Kidney (tissue), 14 donors: ENCODE data around the gene OPRL1. TPM values are rescaled to one million over a fixed set of nuclear protein-coding genes. Genes with fewer than 3 reads are reported as not detected.

Source experiments
- DNase-seq, 5 donors: peaks; one replicate each; pipeline ENCODE4 v3.0.0-alpha.2; 2013 to 2020
- FAIRE-seq: peaks from 2 replicates; lab custom pipeline; 2012; peaks lifted over from hg19 to GRCh38; lab: Jason Lieb, UNC
- H3K27ac ChIP-seq, 2 donors: one replicate each; pipeline ENCODE4 v1.7.0; 2013; ENCODE audit warnings: low read depth in 2 of 2, low read length in 2 of 2, inconsistent platforms in 1 of 2
- H3K27me3 ChIP-seq: one replicate; pipeline ENCODE4 v1.7.1; 2013; ENCODE audit warnings: low read length, inconsistent platforms; ENCODE audit not compliant: control insufficient read depth, insufficient read depth
- H3K36me3 ChIP-seq, 3 donors: one replicate each; pipeline versions ENCODE4 v1.7.0 to v1.7.1; 2013; ENCODE audit warnings: low read length in 3 of 3, control low read depth in 1 of 3, inconsistent platforms in 1 of 3; ENCODE audit not compliant: insufficient read depth in 3 of 3, control insufficient read depth in 2 of 3
- H3K4me1 ChIP-seq, 3 donors: one replicate each; pipeline versions ENCODE4 v1.7.0 to v1.7.1; 2013; ENCODE audit warnings: low read length in 3 of 3, inconsistent platforms in 1 of 3, low read depth in 1 of 3; ENCODE audit not compliant: control insufficient read depth in 2 of 3, insufficient read depth in 2 of 3
- H3K4me3 ChIP-seq, 3 donors: one replicate each; pipeline versions ENCODE4 v1.7.0 to v1.8.1; 2013; ENCODE audit warnings: low read length in 3 of 3, control low read depth in 1 of 3, inconsistent platforms in 1 of 3
- H3K9ac ChIP-seq, 3 donors: one replicate each; pipeline versions ENCODE4 v1.7.0 to v1.7.1; 2013; ENCODE audit warnings: low read length in 3 of 3, control low read depth in 1 of 3, inconsistent platforms in 1 of 3
- H3K9me3 ChIP-seq, 3 donors: one replicate each; pipeline versions ENCODE4 v1.7.0 to v1.7.1; 2013; ENCODE audit warnings: low read length in 3 of 3, control low read depth in 1 of 3, inconsistent platforms in 1 of 3; ENCODE audit not compliant: control insufficient read depth in 2 of 3, insufficient read depth in 1 of 3
- intact Hi-C: fragments of 100-400 bp; cut with DNase I; formaldehyde crosslinking; loops from one replicate; pipeline ENCODE4 v1.11.1; 2022
- polyA plus RNA-seq: library from polyadenylated mRNA; stranded (reverse); fragments of 350-450 nt; fragmentation: Illumina TruSeq; extraction: RNeasy Lipid Tissue Mini Kit (QIAGEN cat#74804); gene quantifications from one replicate; pipeline ENCODE4 v1.2.3, GENCODE V29; 2014; ENCODE audit warnings: low read depth, low replicate concordance; ENCODE audit not compliant: insufficient read depth
- total RNA-seq: library from RNA; stranded (reverse); fragmentation: NEBNext Ultra II Directional; extraction: Animal tissue kit (Norgen Biotek cat#: 25700); gene quantifications from one replicate; pipeline ENCODE4 v1.2.1, GENCODE V29; 2021
- TF ChIP-seq, protein P1 (sequence below): IDR thresholded peaks from 3 replicates; pipeline ENCODE4 v1.5.1; 2012; ENCODE audit warnings: mild to moderate bottlenecking, moderate library complexity, borderline replicate concordance; ENCODE audit not compliant: insufficient read depth; ENCODE audit errors: extremely low read depth
- donor health status: control.
- donor health status: control.
- donor health status: control.
- donor health status: control.
- donor health status: control.
- donor health status: DM: yes; HTN: yes; CAD: no.
- donor health status: Normal renal cell carcinoma (clear cell type).

OPRL1 gene
- total and polyA plus RNA-seq, 2 donors from 2014 or later, result 0.39 to 1.2 TPM

- Histone ChIP-seq H3K27me3 (peaks cover 2% of the 10 kb centered on the region), H3K4me3 (no peak overlapping the region), H3K9me3 (no peaks in the 10 kb centered on the region), H3K27ac (no peak overlapping the region), H3K36me3 (peaks cover 0 to 4% (median 0%) of the 10 kb centered on the region in 3 donors), H3K4me1 (peaks cover 0 to 14% (median 0%) of the 10 kb centered on the region in 3 donors), H3K9ac (no peak overlapping the region)
- intact Hi-C loops, result no loop called here
- DNase-seq (peak in 2 of 5 donors; percentile 16 to 73), FAIRE-seq (no peak)
- TF ChIP-seq, protein P1, sequence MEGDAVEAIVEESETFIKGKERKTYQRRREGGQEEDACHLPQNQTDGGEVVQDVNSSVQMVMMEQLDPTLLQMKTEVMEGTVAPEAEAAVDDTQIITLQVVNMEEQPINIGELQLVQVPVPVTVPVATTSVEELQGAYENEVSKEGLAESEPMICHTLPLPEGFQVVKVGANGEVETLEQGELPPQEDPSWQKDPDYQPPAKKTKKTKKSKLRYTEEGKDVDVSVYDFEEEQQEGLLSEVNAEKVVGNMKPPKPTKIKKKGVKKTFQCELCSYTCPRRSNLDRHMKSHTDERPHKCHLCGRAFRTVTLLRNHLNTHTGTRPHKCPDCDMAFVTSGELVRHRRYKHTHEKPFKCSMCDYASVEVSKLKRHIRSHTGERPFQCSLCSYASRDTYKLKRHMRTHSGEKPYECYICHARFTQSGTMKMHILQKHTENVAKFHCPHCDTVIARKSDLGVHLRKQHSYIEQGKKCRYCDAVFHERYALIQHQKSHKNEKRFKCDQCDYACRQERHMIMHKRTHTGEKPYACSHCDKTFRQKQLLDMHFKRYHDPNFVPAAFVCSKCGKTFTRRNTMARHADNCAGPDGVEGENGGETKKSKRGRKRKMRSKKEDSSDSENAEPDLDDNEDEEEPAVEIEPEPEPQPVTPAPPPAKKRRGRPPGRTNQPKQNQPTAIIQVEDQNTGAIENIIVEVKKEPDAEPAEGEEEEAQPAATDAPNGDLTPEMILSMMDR, result no peak
Observed at GRCh38 chr20:64037498-64038213, 42.2 kb upstream of the OPRL1 start.

DNA sequence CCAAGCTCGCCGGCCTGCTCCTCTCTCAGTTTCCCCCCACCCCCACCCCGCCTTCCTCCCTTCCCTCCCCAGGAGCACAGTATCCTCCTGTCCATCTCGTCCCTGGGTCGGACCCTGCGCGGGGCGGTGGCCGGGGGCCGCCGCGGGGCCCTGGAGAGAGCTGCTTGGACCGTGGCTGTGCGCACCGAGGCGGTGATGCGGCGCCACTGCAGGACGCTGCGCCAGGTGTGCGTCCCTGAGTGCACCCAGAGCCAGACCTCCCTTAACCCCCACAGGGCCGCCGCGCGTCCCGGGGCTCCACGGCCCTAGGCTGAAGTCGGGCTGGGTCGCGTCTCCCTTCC lies 41.7 kb upstream of the OPRL1 start:
- TF ChIP-seq, protein P1, result no peak
- no peaks in the 10 kb centered on the region for H3K9me3 ChIP-seq
- H3K4me3 ChIP-seq, result no peak overlapping the region
- peaks cover 0 to 14% (median 0%) of the 10 kb centered on the region in 3 donors for H3K4me1 ChIP-seq
- DNase-seq, result peak in 4 of 5 donors; percentile 46 to 78 (median 50)
- H3K36me3 ChIP-seq, result peaks cover 0 to 4% (median 0%) of the 10 kb centered on the region in 3 donors
- intact Hi-C loops, result no loop called here
- no peak for FAIRE-seq
- H3K27ac ChIP-seq, result no peak overlapping the region
- no peak overlapping the region for H3K9ac ChIP-seq
- H3K27me3 ChIP-seq, result peaks cover 2% of the 10 kb centered on the region

DNA sequence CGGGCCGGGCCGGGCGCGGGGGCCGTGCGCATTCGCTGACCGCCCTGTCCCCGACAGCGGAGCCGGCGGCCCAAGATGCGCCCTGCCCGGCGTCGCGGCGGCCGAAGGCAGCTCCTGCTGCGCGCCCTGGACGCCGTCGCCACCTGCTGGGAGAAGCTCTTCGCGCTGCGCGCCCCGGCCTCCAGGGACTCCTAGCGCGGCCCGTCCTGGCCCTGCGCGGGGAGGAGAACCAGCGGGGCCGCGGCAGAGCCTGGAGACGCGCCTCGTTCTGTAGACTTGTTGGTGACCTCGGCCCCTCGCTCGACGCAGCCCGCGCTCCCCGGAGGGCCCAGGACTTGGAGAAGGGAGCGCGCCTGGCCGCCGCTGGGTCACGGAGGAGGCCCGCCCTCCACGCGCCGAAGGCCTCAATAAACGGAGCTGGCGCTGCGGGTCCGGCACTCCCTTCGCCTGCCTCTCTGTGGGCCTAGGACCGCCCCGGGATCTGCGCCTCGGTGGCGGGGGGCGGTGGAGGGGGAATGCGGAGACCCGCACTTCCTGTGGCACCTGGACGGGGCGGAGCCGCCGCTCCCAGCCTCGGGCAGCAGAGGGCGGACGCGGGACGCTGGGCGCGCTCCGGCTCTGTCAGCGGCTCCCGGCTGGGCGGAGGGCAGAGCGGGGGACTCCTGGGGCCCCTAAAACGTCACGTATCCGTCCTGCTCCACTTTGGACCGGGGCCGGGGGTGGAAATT lies 41.2 kb upstream of the OPRL1 start:
- FAIRE-seq, result no peak
- TF ChIP-seq, protein P1, result peak; percentile 68
- intact Hi-C loops, result no loop called here
- no peaks in the 10 kb centered on the region for H3K9me3 ChIP-seq
- H3K27me3 ChIP-seq, result peaks cover 2% of the 10 kb centered on the region
- peak; percentile 87 to 92 (median 90) for DNase-seq
- no peak overlapping the region for H3K9ac ChIP-seq
- peaks cover 0 to 4% (median 0%) of the 10 kb centered on the region in 3 donors for H3K36me3 ChIP-seq
- H3K27ac ChIP-seq, result peak overlapping the region; percentile 40 to 43
- H3K4me3 ChIP-seq, result peak overlapping the region in 1 of 3 donors; percentile 46
- peaks cover 0 to 14% (median 0%) of the 10 kb centered on the region in 3 donors for H3K4me1 ChIP-seq
